Measurements from ENCODE around the gene FBXL20.

DNA sequence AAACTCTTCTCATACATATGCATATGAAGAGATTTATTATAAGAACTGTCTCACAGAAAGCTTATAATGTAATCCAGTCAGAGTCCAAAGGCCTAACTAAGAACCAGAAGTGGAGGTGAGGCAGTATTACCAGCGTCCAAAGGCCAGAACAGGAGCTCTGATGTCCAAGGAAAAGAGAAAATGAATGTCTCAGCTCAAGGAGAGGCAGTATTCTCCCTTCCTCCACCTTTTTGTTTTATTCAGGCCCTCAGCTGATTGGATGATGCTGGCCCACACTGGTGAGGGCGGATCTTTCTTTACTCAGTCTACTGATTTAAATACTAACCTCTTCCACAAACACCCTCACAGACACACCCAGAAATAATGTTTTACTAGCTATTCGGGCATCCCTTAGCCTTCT, 43.4 kb downstream of the FBXL20 start:
- TF ChIP-seq, protein P1, sequence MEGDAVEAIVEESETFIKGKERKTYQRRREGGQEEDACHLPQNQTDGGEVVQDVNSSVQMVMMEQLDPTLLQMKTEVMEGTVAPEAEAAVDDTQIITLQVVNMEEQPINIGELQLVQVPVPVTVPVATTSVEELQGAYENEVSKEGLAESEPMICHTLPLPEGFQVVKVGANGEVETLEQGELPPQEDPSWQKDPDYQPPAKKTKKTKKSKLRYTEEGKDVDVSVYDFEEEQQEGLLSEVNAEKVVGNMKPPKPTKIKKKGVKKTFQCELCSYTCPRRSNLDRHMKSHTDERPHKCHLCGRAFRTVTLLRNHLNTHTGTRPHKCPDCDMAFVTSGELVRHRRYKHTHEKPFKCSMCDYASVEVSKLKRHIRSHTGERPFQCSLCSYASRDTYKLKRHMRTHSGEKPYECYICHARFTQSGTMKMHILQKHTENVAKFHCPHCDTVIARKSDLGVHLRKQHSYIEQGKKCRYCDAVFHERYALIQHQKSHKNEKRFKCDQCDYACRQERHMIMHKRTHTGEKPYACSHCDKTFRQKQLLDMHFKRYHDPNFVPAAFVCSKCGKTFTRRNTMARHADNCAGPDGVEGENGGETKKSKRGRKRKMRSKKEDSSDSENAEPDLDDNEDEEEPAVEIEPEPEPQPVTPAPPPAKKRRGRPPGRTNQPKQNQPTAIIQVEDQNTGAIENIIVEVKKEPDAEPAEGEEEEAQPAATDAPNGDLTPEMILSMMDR (IDR thresholded peaks at IDR 0.05) = no peak
- TF ChIP-seq POLR2AphosphoS5 (IDR thresholded peaks at IDR 0.05) = peak in 2 of 3 donors; percentile 21 to 22
